Cardiac fibroblast (primary cell): ENCODE measurements around the gene SLC8A3.
"Not testable (repeated sequence)": the region's sequence is repeated elsewhere in the genome, so short reads cannot be mapped to it uniquely, and the experiment has no call there.

ENCODE experiments used
- DNase-seq, 2 donors: peaks; one replicate each; pipeline versions ENCODE4 v3.0.0 to v3.0.0-alpha.2; 2010; ENCODE audit warnings: low read depth in 2 of 2
- H3K4me3 ChIP-seq, 2 donors: replicated peaks in 1 of 2; 1 replicate in 1 of 2; 2 replicates in 1 of 2; pipeline ENCODE4 v1.5.1; 2011; ENCODE audit warnings: low read depth in 2 of 2, low read length in 2 of 2, mild to moderate bottlenecking in 2 of 2, moderate library complexity in 1 of 2
- TF ChIP-seq, protein P1 (sequence below): IDR thresholded peaks from one replicate; pipeline ENCODE4 v1.5.1; 2011; ENCODE audit warnings: low read depth, mild to moderate bottlenecking, low read length, inconsistent platforms

SLC8A3 gene, protein sequence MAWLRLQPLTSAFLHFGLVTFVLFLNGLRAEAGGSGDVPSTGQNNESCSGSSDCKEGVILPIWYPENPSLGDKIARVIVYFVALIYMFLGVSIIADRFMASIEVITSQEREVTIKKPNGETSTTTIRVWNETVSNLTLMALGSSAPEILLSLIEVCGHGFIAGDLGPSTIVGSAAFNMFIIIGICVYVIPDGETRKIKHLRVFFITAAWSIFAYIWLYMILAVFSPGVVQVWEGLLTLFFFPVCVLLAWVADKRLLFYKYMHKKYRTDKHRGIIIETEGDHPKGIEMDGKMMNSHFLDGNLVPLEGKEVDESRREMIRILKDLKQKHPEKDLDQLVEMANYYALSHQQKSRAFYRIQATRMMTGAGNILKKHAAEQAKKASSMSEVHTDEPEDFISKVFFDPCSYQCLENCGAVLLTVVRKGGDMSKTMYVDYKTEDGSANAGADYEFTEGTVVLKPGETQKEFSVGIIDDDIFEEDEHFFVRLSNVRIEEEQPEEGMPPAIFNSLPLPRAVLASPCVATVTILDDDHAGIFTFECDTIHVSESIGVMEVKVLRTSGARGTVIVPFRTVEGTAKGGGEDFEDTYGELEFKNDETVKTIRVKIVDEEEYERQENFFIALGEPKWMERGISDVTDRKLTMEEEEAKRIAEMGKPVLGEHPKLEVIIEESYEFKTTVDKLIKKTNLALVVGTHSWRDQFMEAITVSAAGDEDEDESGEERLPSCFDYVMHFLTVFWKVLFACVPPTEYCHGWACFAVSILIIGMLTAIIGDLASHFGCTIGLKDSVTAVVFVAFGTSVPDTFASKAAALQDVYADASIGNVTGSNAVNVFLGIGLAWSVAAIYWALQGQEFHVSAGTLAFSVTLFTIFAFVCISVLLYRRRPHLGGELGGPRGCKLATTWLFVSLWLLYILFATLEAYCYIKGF

DNA sequence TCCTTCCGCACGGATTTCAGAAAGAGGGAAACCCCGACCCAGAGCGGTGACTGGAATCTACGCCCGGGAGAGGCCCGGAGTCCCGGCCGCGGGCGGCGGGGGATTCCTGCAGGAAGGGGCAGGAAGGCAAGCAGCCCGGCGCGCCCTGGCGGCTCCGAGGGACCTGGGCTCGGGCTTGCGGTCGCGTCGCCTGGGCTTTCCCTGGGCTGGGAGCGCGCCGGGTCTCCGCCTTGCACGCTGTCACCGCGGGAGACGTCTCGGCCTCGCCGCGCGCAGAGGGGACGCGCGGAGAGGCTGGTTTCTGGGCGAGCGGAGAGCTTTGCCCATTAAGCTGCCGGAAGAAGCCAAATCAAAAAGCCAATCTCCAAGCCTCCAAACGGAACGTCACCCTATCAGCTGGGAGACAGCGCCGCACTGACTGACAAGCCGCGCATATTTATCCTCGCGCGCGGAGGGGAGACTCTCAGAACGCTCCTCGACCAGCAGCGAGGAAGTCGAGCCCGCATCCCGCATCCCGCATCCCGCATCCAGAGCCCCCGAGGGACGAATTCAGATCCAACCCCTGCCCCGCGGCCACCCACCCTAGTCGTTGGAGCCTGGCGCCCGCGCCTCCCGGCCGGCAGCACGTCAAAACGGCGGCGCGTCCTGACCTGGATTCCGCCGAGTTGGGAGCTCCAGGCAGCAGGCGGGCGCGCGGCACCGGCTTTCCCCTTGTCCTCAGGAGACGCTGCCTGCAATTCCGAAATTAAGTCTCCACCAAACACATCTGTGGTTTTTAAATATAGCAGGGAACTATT, at the start of gene SLC8A3:
SLC8A3 (minus strand) TSS at position 293 of the 797 bp plus-strand sequence. CDS start 20,529 bp downstream, outside the sequence.
- TF ChIP-seq, protein P1, sequence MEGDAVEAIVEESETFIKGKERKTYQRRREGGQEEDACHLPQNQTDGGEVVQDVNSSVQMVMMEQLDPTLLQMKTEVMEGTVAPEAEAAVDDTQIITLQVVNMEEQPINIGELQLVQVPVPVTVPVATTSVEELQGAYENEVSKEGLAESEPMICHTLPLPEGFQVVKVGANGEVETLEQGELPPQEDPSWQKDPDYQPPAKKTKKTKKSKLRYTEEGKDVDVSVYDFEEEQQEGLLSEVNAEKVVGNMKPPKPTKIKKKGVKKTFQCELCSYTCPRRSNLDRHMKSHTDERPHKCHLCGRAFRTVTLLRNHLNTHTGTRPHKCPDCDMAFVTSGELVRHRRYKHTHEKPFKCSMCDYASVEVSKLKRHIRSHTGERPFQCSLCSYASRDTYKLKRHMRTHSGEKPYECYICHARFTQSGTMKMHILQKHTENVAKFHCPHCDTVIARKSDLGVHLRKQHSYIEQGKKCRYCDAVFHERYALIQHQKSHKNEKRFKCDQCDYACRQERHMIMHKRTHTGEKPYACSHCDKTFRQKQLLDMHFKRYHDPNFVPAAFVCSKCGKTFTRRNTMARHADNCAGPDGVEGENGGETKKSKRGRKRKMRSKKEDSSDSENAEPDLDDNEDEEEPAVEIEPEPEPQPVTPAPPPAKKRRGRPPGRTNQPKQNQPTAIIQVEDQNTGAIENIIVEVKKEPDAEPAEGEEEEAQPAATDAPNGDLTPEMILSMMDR, result no peak
- peak; percentile 32 to 38 for DNase-seq
- H3K4me3 ChIP-seq, result peak within 1 kb of the TSS; percentile 39 to 48

DNA sequence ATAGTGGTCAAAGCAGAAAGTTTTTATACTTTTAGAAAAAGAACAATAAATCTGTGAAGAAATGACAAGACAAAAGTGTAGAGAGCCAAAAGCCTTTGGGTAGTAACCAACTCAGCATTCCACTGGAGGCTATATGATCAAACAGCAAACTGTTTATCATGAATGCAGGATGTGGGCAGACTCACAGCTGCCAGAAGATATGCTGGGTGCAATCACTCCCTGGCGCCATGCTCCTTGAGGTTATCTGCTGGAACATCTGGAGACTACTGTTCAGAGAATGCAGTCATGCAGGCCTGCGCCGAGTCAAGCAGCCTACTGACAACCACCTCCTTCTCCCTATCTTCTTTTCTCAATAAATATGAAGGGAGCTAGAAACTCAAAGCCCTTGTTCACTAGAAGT, 49.0 kb upstream of the SLC8A3 start:
- TF ChIP-seq, protein P1, result no peak
- no peak for DNase-seq
- no peak overlapping the region for H3K4me3 ChIP-seq

DNA sequence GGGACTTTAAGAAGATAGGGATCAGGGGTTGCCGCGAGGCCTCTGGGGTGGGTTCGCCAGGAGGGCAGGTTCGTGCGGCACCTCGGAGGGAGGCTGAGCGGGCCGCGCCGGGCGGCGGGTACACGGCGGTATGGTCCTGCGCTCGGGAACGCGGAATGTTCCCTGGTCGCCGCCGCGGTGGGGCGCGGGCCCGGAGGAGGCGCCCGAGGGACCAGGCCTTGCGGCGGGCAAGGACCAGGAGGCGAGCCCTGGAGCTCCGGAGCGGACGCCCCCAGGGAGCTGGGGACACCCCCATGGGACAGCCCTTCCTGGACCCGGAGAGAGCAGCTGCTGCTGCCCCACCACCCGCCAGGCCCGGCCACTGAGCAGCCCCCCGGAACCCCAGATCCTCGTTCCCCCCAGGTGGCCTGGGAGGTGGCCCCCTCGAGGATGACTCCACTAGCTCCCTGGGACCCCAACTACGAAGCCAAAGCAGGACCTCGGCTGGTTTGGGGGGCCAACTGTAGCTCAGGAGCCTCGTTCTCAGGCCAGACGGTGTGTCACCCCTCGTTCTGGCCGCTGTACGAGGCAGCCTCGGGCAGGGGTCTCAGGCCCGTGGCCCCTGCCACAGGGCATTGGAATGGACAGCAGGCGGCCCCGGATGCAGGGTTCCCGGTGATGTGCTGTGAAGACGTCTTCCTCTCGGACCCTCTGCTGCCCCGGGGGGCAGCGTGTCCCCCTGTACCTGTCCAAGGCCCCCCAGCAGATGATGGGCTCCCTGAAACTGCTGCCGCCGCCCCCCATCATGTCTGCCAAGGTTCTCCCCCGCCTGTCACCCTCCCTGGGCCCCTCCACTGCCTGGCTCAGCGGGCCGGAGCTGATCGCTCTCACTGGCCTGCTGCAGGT, 45.6 kb upstream of the SLC8A3 start:
- no peak for DNase-seq
- no peak overlapping the region for H3K4me3 ChIP-seq
- TF ChIP-seq, protein P1, result no peak

DNA sequence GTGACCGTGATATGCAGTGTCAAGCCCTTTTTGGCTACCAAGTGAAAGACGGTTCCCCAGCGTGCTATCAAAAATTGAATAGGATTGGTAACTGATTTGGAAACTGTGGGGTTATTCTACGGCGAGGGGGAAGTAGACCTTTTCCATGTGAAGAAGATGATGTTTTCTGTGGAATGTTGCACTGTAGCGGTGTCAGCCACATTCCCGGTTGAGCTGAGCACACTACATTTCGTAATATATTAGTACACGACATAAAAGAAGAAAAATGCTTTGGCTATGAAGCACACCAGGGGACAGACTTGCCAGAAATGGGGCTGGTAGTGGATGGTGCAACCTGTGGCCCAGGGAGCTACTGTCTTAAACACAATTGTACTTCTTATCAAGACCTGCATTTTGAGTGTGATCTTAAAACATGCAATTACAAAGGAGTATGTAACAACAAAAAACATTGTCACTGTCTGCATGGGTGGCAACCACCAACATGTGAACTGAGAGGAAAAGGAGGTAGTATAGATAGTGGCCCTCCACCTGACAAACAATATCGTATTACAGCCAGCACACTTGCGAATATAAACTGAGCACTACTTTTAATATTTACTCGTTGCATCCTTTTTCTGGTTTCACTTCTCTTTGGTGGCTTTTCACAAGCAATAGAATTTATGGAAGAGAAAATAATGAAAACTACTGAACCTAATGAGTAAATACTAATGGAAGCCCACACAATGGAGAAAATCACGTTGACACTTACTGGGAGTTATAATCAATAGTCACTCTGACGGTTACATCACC, 43.2 kb upstream of the SLC8A3 start:
- not testable (repeated sequence) for DNase-seq, H3K4me3 ChIP-seq

DNA sequence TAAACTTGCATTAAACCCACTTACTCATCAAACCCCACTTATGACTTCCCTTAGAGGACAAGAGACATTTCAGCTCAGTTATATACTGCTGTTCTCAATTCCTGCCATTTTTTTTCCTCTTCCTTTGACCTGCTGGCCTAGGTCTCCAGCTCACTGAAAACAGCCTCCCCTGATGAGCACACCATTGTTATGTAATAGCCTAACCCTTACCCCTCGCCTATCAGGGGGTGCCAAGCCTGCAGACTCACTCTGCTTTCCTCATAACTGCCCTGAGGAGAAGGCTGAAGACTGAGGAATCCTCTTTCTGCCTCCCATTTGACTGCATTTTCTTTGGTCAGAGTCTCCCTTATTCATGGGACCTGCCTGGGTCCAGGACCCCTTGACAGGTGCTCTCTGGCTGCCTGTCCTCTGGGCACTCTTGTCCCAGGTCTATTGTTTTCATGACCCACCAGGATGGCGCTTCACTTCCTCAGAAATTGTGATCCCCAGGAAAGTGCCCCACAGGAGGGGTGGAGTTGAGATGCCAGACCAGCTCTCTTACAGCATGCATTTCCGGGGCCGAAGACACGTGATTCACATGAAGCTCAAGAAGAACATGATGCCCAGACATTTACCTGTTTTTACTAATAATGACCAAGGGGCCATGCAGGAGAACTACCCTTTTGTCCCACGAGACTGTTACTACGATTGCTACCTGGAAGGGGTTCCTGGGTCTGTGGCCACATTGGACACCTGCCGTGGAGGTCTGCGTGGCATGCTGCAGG, 41.3 kb upstream of the SLC8A3 start:
- DNase-seq, H3K4me3 ChIP-seq: not testable (repeated sequence)

DNA sequence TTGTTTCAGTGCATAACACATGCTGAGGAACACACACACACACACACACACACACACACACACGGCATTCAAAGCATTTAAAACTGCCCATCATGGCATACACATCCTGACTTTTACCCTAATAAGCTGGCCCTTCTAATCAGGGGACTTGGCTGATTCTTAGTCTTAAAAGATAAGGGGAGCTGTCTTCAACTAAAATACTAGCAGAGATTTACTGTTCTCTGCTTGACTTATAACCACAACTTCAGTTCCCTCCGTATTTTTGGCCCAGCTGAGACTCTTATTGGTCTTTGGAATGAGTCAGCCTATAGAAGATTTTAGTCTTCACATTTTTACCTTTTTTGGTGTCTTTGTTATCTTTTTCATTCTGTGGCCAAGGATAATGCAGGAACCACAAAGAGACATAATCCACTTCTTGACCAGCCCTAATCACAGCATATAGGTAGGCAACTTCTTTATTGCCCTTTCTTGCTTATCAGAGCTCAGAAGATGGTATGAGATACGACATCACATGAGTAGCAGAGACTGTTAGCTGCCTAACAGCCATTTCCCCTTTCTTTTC, 25.1 kb upstream of the SLC8A3 start:
- DNase-seq, result peak in 1 of 2 donors; percentile 1
- no peak overlapping the region for H3K4me3 ChIP-seq
- TF ChIP-seq, protein P1, result no peak
